ENCODE results near the gene SLC2A13. TPM values are rescaled to one million over a fixed set of nuclear protein-coding genes. Genes with fewer than 3 reads are reported as not detected.

Gene SLC2A13
- total and polyA plus RNA-seq, 2 donors (not counting 3 experiments of a cell fraction or from before 2014, with no cell fraction given) = 1.2 to 4.9 TPM

GRCh38 chr12:39792938-39793337 lies 312.9 kb downstream of the SLC2A13 start:
- H4K20me1 ChIP-seq (replicated peaks; ENCODE audit: control insufficient read depth, extremely low read depth, insufficient read depth, low read length) = no peaks in the 10 kb centered on the region
- no peaks in the 10 kb centered on the region for H3K4me1 ChIP-seq (ENCODE audit: control insufficient read depth, extremely low read depth, insufficient read depth, low read length)
- H3K36me3 ChIP-seq (ENCODE audit: control insufficient read depth in 2 of 2, extremely low read depth in 1 of 2, insufficient read depth in 2 of 2, low read length in 2 of 2) = no peaks in the 10 kb centered on the region
- TF ChIP-seq MYC (IDR thresholded peaks at IDR 0.05; ENCODE audit: low read depth, low read length) (no peak), POLR2A (IDR thresholded peaks at IDR 0.05; ENCODE audit: low read depth, low read length) (no peak), JUN (IDR thresholded peaks at IDR 0.05; ENCODE audit: borderline replicate concordance, insufficient read depth, insufficient read length, low read depth) (no peak), GATA2 (IDR thresholded peaks at IDR 0.05; ENCODE audit: insufficient read depth, insufficient read length, low read depth, low read length) (no peak), POLR2AphosphoS5 (IDR thresholded peaks at IDR 0.05; ENCODE audit: insufficient read depth, low read depth, low read length) (no peak), EZH2 (IDR thresholded peaks at IDR 0.05; ENCODE audit: borderline replicate concordance, low read depth, low read length, severe bottlenecking) (no peak), FOS (IDR thresholded peaks at IDR 0.05; ENCODE audit: borderline replicate concordance, insufficient read depth, low read length) (no peak)
- TF ChIP-seq, protein P1, sequence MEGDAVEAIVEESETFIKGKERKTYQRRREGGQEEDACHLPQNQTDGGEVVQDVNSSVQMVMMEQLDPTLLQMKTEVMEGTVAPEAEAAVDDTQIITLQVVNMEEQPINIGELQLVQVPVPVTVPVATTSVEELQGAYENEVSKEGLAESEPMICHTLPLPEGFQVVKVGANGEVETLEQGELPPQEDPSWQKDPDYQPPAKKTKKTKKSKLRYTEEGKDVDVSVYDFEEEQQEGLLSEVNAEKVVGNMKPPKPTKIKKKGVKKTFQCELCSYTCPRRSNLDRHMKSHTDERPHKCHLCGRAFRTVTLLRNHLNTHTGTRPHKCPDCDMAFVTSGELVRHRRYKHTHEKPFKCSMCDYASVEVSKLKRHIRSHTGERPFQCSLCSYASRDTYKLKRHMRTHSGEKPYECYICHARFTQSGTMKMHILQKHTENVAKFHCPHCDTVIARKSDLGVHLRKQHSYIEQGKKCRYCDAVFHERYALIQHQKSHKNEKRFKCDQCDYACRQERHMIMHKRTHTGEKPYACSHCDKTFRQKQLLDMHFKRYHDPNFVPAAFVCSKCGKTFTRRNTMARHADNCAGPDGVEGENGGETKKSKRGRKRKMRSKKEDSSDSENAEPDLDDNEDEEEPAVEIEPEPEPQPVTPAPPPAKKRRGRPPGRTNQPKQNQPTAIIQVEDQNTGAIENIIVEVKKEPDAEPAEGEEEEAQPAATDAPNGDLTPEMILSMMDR (IDR thresholded peaks at IDR 0.05; ENCODE audit: extremely low read depth in 1 of 2, insufficient read depth in 1 of 2, low read depth in 1 of 2, low read length in 2 of 2) = no peak
- TF ChIP-seq, protein P2, sequence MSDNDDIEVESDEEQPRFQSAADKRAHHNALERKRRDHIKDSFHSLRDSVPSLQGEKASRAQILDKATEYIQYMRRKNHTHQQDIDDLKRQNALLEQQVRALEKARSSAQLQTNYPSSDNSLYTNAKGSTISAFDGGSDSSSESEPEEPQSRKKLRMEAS (IDR thresholded peaks at IDR 0.05; ENCODE audit: insufficient read depth, insufficient read length) = no peak
- no TSS peak for BruUV-seq (replicated peaks)
- intact Hi-C loops (cut with micrococcal nuclease) (no loop called here), dilution Hi-C loops (cut with MboI; ENCODE audit: extremely low pct_ligation_motif_present, low sequenced_read_pairs) (no loop called here)
- no peaks in the 10 kb centered on the region for H3K9me3 ChIP-seq (replicated peaks; ENCODE audit: control insufficient read depth, insufficient read depth, low read length)
- H3K9ac ChIP-seq (replicated peaks; ENCODE audit: extremely low read depth, insufficient read depth, low read length) = no peak overlapping the region
- H2AFZ ChIP-seq (ENCODE audit: low read depth, low read length) = no peak overlapping the region
- no peak overlapping the region for H3K4me2 ChIP-seq (ENCODE audit: insufficient read depth, low read length)
- POLR2A ChIA-PET = no interaction called here
- CTCF ChIA-PET = no interaction called here
- no peak overlapping the region for H3K4me3 ChIP-seq (replicated peaks in 1 of 3; ENCODE audit: insufficient read depth in 1 of 3, low read depth in 1 of 3, low read length in 3 of 3)
- H3K27ac ChIP-seq (ENCODE audit: insufficient read depth, low read depth, low read length) = no peak overlapping the region
- DNase-seq (ENCODE audit: low read depth, low spot score) (no peak), FAIRE-seq (no peak)
- H3K79me2 ChIP-seq (ENCODE audit: control insufficient read depth, insufficient read depth, low read length) = no peaks in the 10 kb centered on the region
- no peaks in the 10 kb centered on the region for H3K9me1 ChIP-seq (replicated peaks; ENCODE audit: control insufficient read depth, extremely low read depth, insufficient read depth, low read length)
- H3K27me3 ChIP-seq (ENCODE audit: control insufficient read depth in 2 of 2, insufficient read depth in 2 of 2, low read length in 2 of 2) = no peaks in the 10 kb centered on the region
